ENCODE measurements around the gene MAJIN.
A peak's percentile ranks its signal among the peaks of the same experiment; 100 is the strongest.

The MAJIN gene

DNA sequence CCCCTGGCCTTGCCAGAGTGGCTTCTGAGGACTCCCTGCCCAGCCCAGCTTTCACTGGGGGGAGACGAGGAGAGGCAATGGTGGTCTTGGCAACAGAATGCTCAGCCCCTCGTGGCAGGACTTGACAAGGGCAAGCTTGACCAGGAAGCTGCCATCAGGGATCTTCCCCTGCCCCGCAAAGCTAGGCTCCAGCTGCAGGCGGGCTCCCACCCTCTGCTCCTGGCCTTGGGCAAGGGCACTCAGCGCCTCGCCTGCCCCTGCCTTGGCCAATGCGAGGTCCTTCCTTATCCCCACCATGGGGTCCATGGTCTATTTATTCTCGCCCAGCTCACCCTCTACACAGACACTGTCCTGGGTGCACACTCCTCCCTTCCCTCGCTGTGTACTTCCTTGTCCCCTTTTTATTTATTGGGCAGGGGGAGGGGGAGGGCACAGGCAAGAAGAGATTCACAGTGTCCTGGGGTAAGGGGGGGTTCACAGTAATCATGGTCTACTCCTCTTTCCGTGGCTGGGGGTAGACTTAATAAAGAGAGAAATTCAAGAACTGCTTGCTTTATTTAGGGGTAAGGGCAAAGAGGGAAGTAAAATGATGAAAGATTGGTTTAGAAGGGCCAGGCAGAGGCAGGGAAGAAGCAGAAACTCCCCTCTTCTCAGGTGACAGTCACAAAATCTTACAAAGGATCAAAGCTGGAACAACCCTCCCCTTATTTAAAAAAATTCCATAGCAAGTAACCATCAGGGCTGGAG, 37.8 kb downstream of the MAJIN start:
- Histone ChIP-seq H3K4me1 (ENCODE audit: control insufficient read depth, insufficient read depth, low read length) (no peaks in the 10 kb centered on the region), H3K36me3 (ENCODE audit: control insufficient read depth in 2 of 2, insufficient read depth in 1 of 2, low read length in 2 of 2) (peaks cover 0 to 59% of the 10 kb centered on the region in 2 experiments; a peak in 1 of 3 replicates), H3K27ac (ENCODE audit: extremely low read depth, low read depth, low read length) (no peak overlapping the region), H3K4me3 (ENCODE audit: low read depth, low read length) (no peak overlapping the region), H3K9me3 (ENCODE audit: control insufficient read depth, insufficient read depth, low read depth, low read length) (no peaks in the 10 kb centered on the region)
- ChIA-PET CTCF (interaction anchor here (0.6 to 1.3 kb wide), 4 partner anchors 8 to 62 kb away, joined by 3 to 5 read pairs (median 4); no protein-coding TSS in a partner anchor), POLR2A (interaction anchor here (1.5 to 2.3 kb wide), 2 partner anchors 10 to 15 kb away, joined by 3 to 8 read pairs; partner anchors contain the start of gene PPP2R5B)
- TF ChIP-seq, protein P1, sequence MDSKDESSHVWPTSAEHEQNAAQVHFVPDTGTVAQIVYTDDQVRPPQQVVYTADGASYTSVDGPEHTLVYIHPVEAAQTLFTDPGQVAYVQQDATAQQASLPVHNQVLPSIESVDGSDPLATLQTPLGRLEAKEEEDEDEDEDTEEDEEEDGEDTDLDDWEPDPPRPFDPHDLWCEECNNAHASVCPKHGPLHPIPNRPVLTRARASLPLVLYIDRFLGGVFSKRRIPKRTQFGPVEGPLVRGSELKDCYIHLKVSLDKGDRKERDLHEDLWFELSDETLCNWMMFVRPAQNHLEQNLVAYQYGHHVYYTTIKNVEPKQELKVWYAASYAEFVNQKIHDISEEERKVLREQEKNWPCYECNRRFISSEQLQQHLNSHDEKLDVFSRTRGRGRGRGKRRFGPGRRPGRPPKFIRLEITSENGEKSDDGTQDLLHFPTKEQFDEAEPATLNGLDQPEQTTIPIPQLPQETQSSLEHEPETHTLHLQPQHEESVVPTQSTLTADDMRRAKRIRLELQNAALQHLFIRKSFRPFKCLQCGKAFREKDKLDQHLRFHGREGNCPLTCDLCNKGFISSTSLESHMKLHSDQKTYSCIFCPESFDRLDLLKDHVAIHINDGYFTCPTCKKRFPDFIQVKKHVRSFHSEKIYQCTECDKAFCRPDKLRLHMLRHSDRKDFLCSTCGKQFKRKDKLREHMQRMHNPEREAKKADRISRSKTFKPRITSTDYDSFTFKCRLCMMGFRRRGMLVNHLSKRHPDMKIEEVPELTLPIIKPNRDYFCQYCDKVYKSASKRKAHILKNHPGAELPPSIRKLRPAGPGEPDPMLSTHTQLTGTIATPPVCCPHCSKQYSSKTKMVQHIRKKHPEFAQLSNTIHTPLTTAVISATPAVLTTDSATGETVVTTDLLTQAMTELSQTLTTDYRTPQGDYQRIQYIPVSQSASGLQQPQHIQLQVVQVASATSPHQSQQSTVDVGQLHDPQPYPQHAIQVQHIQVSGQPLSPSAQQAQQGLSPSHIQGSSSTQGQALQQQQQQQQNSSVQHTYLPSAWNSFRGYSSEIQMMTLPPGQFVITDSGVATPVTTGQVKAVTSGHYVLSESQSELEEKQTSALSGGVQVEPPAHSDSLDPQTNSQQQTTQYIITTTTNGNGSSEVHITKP (tag by site-specific recombination; IDR thresholded peaks at IDR 0.05): peak; percentile 87
- no peak for TF ChIP-seq ZNF530 (tag by site-specific recombination; IDR thresholded peaks at IDR 0.05; ENCODE audit: low read depth)
- TF ChIP-seq, protein P2, sequence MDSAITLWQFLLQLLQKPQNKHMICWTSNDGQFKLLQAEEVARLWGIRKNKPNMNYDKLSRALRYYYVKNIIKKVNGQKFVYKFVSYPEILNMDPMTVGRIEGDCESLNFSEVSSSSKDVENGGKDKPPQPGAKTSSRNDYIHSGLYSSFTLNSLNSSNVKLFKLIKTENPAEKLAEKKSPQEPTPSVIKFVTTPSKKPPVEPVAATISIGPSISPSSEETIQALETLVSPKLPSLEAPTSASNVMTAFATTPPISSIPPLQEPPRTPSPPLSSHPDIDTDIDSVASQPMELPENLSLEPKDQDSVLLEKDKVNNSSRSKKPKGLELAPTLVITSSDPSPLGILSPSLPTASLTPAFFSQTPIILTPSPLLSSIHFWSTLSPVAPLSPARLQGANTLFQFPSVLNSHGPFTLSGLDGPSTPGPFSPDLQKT (IDR thresholded peaks at IDR 0.05; ENCODE audit: borderline replicate concordance, low read depth, low read length): no peak

DNA sequence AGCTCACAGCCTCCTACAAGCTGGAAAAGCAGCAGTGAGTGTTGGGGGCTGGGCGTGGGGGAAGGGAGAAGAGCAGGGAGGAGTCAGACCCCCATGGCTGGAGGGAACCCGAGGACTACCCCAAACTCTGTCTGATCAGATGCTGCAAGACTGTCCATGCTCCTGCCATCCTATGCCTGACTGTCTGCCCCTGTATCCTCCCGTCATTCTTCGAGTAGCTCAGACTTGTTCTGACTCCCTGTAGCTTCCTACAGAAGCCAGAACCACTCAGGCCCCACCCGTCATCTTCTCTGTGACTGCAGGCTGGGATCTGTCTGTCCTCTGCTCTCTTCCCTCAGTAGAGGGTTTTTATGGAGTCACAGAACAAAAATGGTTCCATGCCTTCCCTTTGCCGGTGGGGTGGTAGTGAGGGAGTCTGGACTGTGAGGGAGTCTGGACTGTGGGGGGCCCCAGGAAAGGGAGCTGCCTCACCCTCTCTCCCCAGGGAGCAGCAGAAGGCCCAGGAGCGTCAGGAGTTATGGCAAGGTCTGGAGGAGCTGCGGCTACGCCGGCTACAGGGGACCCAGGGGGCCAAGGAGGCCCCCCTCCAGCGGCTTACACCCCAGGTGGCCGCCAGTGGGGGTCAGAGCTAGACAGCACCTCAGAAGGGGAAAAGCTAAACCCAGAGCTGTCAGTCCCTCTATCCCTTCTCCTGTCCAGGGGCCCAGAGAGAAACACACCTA, 38.5 kb downstream of the MAJIN start:
- H3K27ac ChIP-seq (ENCODE audit: extremely low read depth, low read depth, low read length): no peak overlapping the region
- no peaks in the 10 kb centered on the region for H3K4me1 ChIP-seq (ENCODE audit: control insufficient read depth, insufficient read depth, low read length)
- ChIA-PET POLR2A (interaction anchor here (2.3 kb wide), 1 partner anchor 9 kb away, joined by 8 read pairs; the partner anchor contains the start of gene PPP2R5B), CTCF (interaction anchor here (0.5 to 1.3 kb wide), 3 partner anchors 11 to 341 kb away, joined by 3 to 4 read pairs (median 3); no protein-coding TSS in a partner anchor)
- TF ChIP-seq ZIC2 (tag by site-specific recombination; IDR thresholded peaks at IDR 0.05) (peak; percentile 77), OSR2 (tag by site-specific recombination; IDR thresholded peaks at IDR 0.05) (peak; percentile 86), ZNF600 (tag by site-specific recombination; IDR thresholded peaks at IDR 0.05) (peak; percentile 83), GLIS2 (tag by site-specific recombination; IDR thresholded peaks at IDR 0.05) (peak; percentile 60; the same call in 1 of the 2 replicates), ZFP37 (tag by site-specific recombination; IDR thresholded peaks at IDR 0.05) (no peak), GLIS1 (tag by site-specific recombination; IDR thresholded peaks at IDR 0.05) (peak; percentile 91)
- no peak overlapping the region for H3K4me3 ChIP-seq (ENCODE audit: low read depth, low read length)
- H3K9me3 ChIP-seq (ENCODE audit: control insufficient read depth, insufficient read depth, low read depth, low read length): no peaks in the 10 kb centered on the region
- H3K36me3 ChIP-seq (ENCODE audit: control insufficient read depth in 2 of 2, insufficient read depth in 1 of 2, low read length in 2 of 2): peaks cover 0 to 62% of the 10 kb centered on the region in 2 experiments; a peak in 1 of 3 replicates

DNA sequence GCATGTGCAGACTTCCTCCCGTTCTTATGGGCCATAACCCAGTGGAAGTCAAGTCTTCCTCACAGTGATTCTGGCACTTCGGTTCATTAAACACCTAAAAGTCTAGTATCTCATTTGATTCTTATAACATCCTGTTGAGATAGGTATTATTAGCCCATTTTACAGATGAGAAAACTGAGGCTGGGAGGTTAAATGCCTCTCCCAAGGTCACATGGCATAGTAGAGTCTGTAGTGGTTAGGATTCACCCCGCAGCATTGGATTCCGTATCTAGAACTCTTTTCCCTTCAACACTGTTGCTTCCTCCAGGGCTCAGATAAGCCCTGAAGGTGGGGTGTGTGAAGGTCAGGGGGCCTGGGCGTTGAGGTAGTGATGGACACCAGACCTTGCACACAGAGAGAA, 39.6 kb downstream of the MAJIN start:
- no peak overlapping the region for H3K4me3 ChIP-seq (ENCODE audit: low read depth, low read length)
- POLR2A ChIA-PET: interaction anchor here (2.3 kb wide), 1 partner anchor 8 kb away, joined by 8 read pairs; the partner anchor contains the start of gene PPP2R5B
- CTCF ChIA-PET: interaction anchor here (1.3 kb wide), 1 partner anchor 38 kb away, joined by 3 read pairs; no protein-coding TSS in a partner anchor
- H3K9me3 ChIP-seq (ENCODE audit: control insufficient read depth, insufficient read depth, low read depth, low read length): no peaks in the 10 kb centered on the region
- H3K36me3 ChIP-seq (ENCODE audit: control insufficient read depth in 2 of 2, insufficient read depth in 1 of 2, low read length in 2 of 2): peaks cover 0 to 69% of the 10 kb centered on the region in 2 experiments; a peak in 1 of 3 replicates
- H3K4me1 ChIP-seq (ENCODE audit: control insufficient read depth, insufficient read depth, low read length): no peaks in the 10 kb centered on the region
- no peak for TF ChIP-seq ZNF768 (tag by site-specific recombination; IDR thresholded peaks at IDR 0.05)
- no peak for TF ChIP-seq ZNF23 (tag by site-specific recombination; IDR thresholded peaks at IDR 0.05; ENCODE audit: borderline replicate concordance)
- TF ChIP-seq, protein P3, sequence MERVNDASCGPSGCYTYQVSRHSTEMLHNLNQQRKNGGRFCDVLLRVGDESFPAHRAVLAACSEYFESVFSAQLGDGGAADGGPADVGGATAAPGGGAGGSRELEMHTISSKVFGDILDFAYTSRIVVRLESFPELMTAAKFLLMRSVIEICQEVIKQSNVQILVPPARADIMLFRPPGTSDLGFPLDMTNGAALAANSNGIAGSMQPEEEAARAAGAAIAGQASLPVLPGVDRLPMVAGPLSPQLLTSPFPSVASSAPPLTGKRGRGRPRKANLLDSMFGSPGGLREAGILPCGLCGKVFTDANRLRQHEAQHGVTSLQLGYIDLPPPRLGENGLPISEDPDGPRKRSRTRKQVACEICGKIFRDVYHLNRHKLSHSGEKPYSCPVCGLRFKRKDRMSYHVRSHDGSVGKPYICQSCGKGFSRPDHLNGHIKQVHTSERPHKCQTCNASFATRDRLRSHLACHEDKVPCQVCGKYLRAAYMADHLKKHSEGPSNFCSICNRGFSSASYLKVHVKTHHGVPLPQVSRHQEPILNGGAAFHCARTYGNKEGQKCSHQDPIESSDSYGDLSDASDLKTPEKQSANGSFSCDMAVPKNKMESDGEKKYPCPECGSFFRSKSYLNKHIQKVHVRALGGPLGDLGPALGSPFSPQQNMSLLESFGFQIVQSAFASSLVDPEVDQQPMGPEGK (tag by site-specific recombination; IDR thresholded peaks at IDR 0.05): no peak
- TF ChIP-seq, protein P4, sequence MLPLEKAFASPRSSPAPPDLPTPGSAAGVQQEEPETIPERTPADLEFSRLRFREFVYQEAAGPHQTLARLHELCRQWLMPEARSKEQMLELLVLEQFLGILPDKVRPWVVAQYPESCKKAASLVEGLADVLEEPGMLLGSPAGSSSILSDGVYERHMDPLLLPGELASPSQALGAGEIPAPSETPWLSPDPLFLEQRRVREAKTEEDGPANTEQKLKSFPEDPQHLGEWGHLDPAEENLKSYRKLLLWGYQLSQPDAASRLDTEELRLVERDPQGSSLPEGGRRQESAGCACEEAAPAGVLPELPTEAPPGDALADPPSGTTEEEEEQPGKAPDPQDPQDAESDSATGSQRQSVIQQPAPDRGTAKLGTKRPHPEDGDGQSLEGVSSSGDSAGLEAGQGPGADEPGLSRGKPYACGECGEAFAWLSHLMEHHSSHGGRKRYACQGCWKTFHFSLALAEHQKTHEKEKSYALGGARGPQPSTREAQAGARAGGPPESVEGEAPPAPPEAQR (tag by site-specific recombination; IDR thresholded peaks at IDR 0.05): no peak
- no peak overlapping the region for H3K27ac ChIP-seq (ENCODE audit: extremely low read depth, low read depth, low read length)

Data from HEK293 (cell line).